ENCODE data around the gene MAPK14. TPM values are rescaled to one million over a fixed set of nuclear protein-coding genes. Genes with fewer than 3 reads are reported as not detected.

MAPK14 gene
- total and polyA plus RNA-seq, 9 of the 15 experiments (the other 6 are each of a cell fraction or from before 2014, with no cell fraction given) = 8.8 to 62.7 (median 35.5) TPM

- peak; percentile 5; the same call in 1 of the 3 replicates for ATAC-seq
- intact Hi-C loops (cut with micrococcal nuclease) = no loop called here
- no peak for FAIRE-seq
- TF ChIP-seq SMARCA5 (IDR thresholded peaks at IDR 0.05) (no peak), ZNF609 (CRISPR knock-in tag; IDR thresholded peaks at IDR 0.05; ENCODE audit: borderline replicate concordance) (no peak), MXI1 (IDR thresholded peaks at IDR 0.05; ENCODE audit: low read depth, low read length) (no peak), NUFIP1 (IDR thresholded peaks at IDR 0.05; ENCODE audit: partially characterized antibody) (no peak), KDM4B (IDR thresholded peaks at IDR 0.05; ENCODE audit: borderline replicate concordance in 2 of 2, low read depth in 1 of 2) (no peak), ELF2 (CRISPR knock-in tag; IDR thresholded peaks at IDR 0.05) (no peak), CBFA2T2 (conservative IDR thresholded peaks at IDR 0.05) (no peak), SETDB1 (IDR thresholded peaks at IDR 0.05; ENCODE audit: low read length) (no peak), POLR2H (tag; IDR thresholded peaks at IDR 0.05; ENCODE audit: low read depth) (0 out of 2 replicates have a peak, but pooled peaks have one; percentile 20), GABPB2 (CRISPR knock-in tag; conservative IDR thresholded peaks at IDR 0.05) (no peak), ZKSCAN8 (CRISPR knock-in tag; IDR thresholded peaks at IDR 0.05) (no peak), MXD1 (CRISPR knock-in tag; IDR thresholded peaks at IDR 0.05; ENCODE audit: borderline replicate concordance, poor library complexity, severe bottlenecking) (no peak), TRIM28 (IDR thresholded peaks at IDR 0.05) (no peak), MCM5 (IDR thresholded peaks at IDR 0.05; ENCODE audit: low read depth) (no peak), GMEB1 (CRISPR knock-in tag; IDR thresholded peaks at IDR 0.05) (no peak)
Observed at GRCh38 chr6:36116066-36116864, 88.7 kb downstream of the MAPK14 start.

More at GRCh38 chr6:36116066-36116864, 88.7 kb downstream of the MAPK14 start:
- in situ Hi-C loops (cut with MboI) = no loop called here
- Histone ChIP-seq H3K9me1 (ENCODE audit: control insufficient read depth, insufficient read depth, low read length) (peaks cover 3% of the 10 kb centered on the region), H3K4me2 (ENCODE audit: insufficient read depth, low read length) (peak overlapping the region; percentile 63), H3K9me3 (replicated peaks; ENCODE audit: control insufficient read depth, insufficient read depth, low read depth, low read length) (no peaks in the 10 kb centered on the region), H3K36me3 (ENCODE audit: control insufficient read depth, insufficient read depth, low read length) (peaks cover 7% of the 10 kb centered on the region; the same call in 1 of the 3 replicates), H3K9ac (ENCODE audit: insufficient read depth in 1 of 2, low read depth in 2 of 2, low read length in 2 of 2) (peak overlapping the region in 1 of 2 experiments; percentile 47; a peak in 3 of 4 replicates), H3K27me3 (ENCODE audit: control insufficient read depth in 2 of 2, insufficient read depth in 2 of 2, low read length in 2 of 2) (no peaks in the 10 kb centered on the region), H3K79me2 (ENCODE audit: control insufficient read depth, insufficient read depth, low read length) (no peaks in the 10 kb centered on the region), H4K20me1 (replicated peaks; ENCODE audit: control insufficient read depth, insufficient read depth, low read length) (no peaks in the 10 kb centered on the region), H3K4me1 (replicated peaks in 1 of 2; ENCODE audit: control insufficient read depth in 2 of 2, insufficient read depth in 2 of 2, low read length in 2 of 2) (peaks cover 38 to 57% of the 10 kb centered on the region in 2 experiments), H2AFZ (ENCODE audit: low read depth, low read length) (no peak overlapping the region), H3K27ac (ENCODE audit: extremely low read depth, low read depth, low read length) (peak overlapping the region; percentile 80), H3K4me3 (no peak overlapping the region)
- ChIA-PET POLR2A (interaction anchor here (0.6 to 0.9 kb wide), 4 partner anchors 15 to 248 kb away, joined by 3 to 4 read pairs (median 3); no protein-coding TSS in a partner anchor), CTCF (ENCODE audit: low intra/inter-chr PET ratio) (no interaction called here)
- WGBS (ENCODE audit: insufficient coverage, low coverage, missing lambda C conversion rate) = 8% methylated on average over 3 of the region's 3 CpGs
- no TSS peak for BruUV-seq (replicated peaks)
- DNase-seq (ENCODE audit: extremely low read depth in 1 of 4, low spot score in 3 of 4) = peak in 1 of 4 experiments; percentile 51
